Measurements from ENCODE around the gene DNASE1L1. TPM values are rescaled to one million over a fixed set of nuclear protein-coding genes. Genes with fewer than 3 reads are reported as not detected.

The DNASE1L1 gene
- polyA plus RNA-seq, 1 of the 3 experiments (the other 2 are of a cell fraction) = 18.2 TPM

GRCh38 chrX:154412468-154412867, 3.4 kb upstream of the DNASE1L1 start:
- peak; percentile 57 for DNase-seq
- no peaks in the 10 kb centered on the region for H4K20me1 ChIP-seq (ENCODE audit: insufficient read depth)
- no peaks in the 10 kb centered on the region; the same call in 1 of the 2 replicates for H3K27me3 ChIP-seq (ENCODE audit: insufficient read depth)
- H3K4me2 ChIP-seq = peak overlapping the region; percentile 79
- POLR2A ChIA-PET = interaction anchor here (0.8 to 5.0 kb wide), 6 partner anchors 8 to 23 kb away, joined by 3 to 25 read pairs (median 4); partner anchors contain the start of genes ATP6AP1 and RPL10
- H3F3A ChIP-seq (replicated peaks; ENCODE audit: insufficient read depth) = no peaks in the 10 kb centered on the region
- WGBS (ENCODE audit: low lambda C conversion rate) = 20% methylated on average over 3 of the region's 4 CpGs
- peaks cover 21% of the 10 kb centered on the region for H3K79me2 ChIP-seq (ENCODE audit: insufficient read depth)
- CTCF ChIA-PET = interaction anchor here (1.5 kb wide), 1 partner anchor 115 kb away, joined by 4 read pairs; no protein-coding TSS in a partner anchor
- peak overlapping the region; percentile 74; the same call in 1 of the 2 replicates for H3K9ac ChIP-seq
- no peak overlapping the region for H2AFZ ChIP-seq (ENCODE audit: low read depth)
- no peaks in the 10 kb centered on the region for H3K9me3 ChIP-seq
- peak overlapping the region; percentile 57 to 63 for H3K4me3 ChIP-seq (ENCODE audit: low read depth in 2 of 2, low read length in 1 of 2)
- TF ChIP-seq SMC3 (IDR thresholded peaks at IDR 0.05; ENCODE audit: low read depth, low read length) (no peak), MXI1 (IDR thresholded peaks at IDR 0.05; ENCODE audit: low read depth, low read length) (no peak), PBX3 (IDR thresholded peaks at IDR 0.05) (no peak), RAD21 (IDR thresholded peaks at IDR 0.05; ENCODE audit: low read length) (no peak), GABPA (IDR thresholded peaks at IDR 0.05; ENCODE audit: low read depth) (no peak), JUND (IDR thresholded peaks at IDR 0.05) (no peak), TCF12 (IDR thresholded peaks at IDR 0.05) (no peak), USF1 (IDR thresholded peaks at IDR 0.05; ENCODE audit: borderline replicate concordance, low read depth) (no peak), RXRA (IDR thresholded peaks at IDR 0.05; ENCODE audit: borderline replicate concordance, low read depth) (no peak)
- peaks cover 4 to 12% of the 10 kb centered on the region in 2 experiments; a peak in 1 of 4 replicates for H3K4me1 ChIP-seq (ENCODE audit: control insufficient read depth in 1 of 2, insufficient read depth in 2 of 2, low read depth in 1 of 2, low read length in 1 of 2)
- no peaks in the 10 kb centered on the region for H3K36me3 ChIP-seq (replicated peaks in 1 of 2; ENCODE audit: control insufficient read depth in 1 of 2, insufficient read depth in 2 of 2, low read length in 1 of 2)
- H3K9me2 ChIP-seq = no peaks in the 10 kb centered on the region
- H3K27ac ChIP-seq (ENCODE audit: low read depth in 2 of 2, low read length in 1 of 2) = peak overlapping the region; percentile 69 to 70; a peak in 2 of 4 replicates

- no peaks in the 10 kb centered on the region for H3K36me3 ChIP-seq (replicated peaks in 1 of 2; ENCODE audit: control insufficient read depth in 1 of 2, insufficient read depth in 2 of 2, low read length in 1 of 2)
- peak; percentile 81 for DNase-seq
- no peaks in the 10 kb centered on the region for H4K20me1 ChIP-seq (ENCODE audit: insufficient read depth)
- H3K4me2 ChIP-seq = peak overlapping the region; percentile 79
- CTCF ChIA-PET = interaction anchor here (1.5 kb wide), 1 partner anchor 116 kb away, joined by 4 read pairs; no protein-coding TSS in a partner anchor
- WGBS (ENCODE audit: low lambda C conversion rate) = 4% methylated on average over 17 of the region's 29 CpGs
- H3K9me3 ChIP-seq = no peaks in the 10 kb centered on the region
- no peaks in the 10 kb centered on the region for H3K9me2 ChIP-seq
- H3K27ac ChIP-seq (ENCODE audit: low read depth in 2 of 2, low read length in 1 of 2) = peak overlapping the region; percentile 69 to 70; a peak in 3 of 4 replicates
- no peaks in the 10 kb centered on the region; the same call in 1 of the 2 replicates for H3K27me3 ChIP-seq (ENCODE audit: insufficient read depth)
- peak overlapping the region; percentile 74 for H3K9ac ChIP-seq
- H3K79me2 ChIP-seq (ENCODE audit: insufficient read depth) = peaks cover 21% of the 10 kb centered on the region
- 0 out of 2 replicates have a peak overlapping the region, but pooled peaks have one; percentile 24 for H2AFZ ChIP-seq (ENCODE audit: low read depth)
- POLR2A ChIA-PET = interaction anchor here (1.0 to 5.0 kb wide), 5 partner anchors 9 to 24 kb away, joined by 3 to 25 read pairs (median 4); partner anchors contain the start of gene RPL10
- peak overlapping the region; percentile 57 to 63 for H3K4me3 ChIP-seq (ENCODE audit: low read depth in 2 of 2, low read length in 1 of 2)
- H3K4me1 ChIP-seq (ENCODE audit: control insufficient read depth in 1 of 2, insufficient read depth in 2 of 2, low read depth in 1 of 2, low read length in 1 of 2) = peaks cover 4 to 12% of the 10 kb centered on the region in 2 experiments; a peak in 1 of 4 replicates
- H3F3A ChIP-seq (replicated peaks; ENCODE audit: insufficient read depth) = no peaks in the 10 kb centered on the region
- TF ChIP-seq USF1 (IDR thresholded peaks at IDR 0.05; ENCODE audit: borderline replicate concordance, low read depth) (peak; percentile 46; the same call in 1 of the 2 replicates), RAD21 (IDR thresholded peaks at IDR 0.05; ENCODE audit: low read length) (no peak), ZBTB33 (IDR thresholded peaks at IDR 0.05; ENCODE audit: borderline replicate concordance, low read depth) (no peak), EP300 (IDR thresholded peaks at IDR 0.05; ENCODE audit: borderline replicate concordance in 1 of 2, low read depth in 1 of 2, low read length in 1 of 2) (no peak), RFX5 (IDR thresholded peaks at IDR 0.05; ENCODE audit: low read length) (no peak), GATA2 (CRISPR knock-in tag; IDR thresholded peaks at IDR 0.05) (no peak), PBX3 (IDR thresholded peaks at IDR 0.05) (no peak)
- TF ChIP-seq, protein P1, sequence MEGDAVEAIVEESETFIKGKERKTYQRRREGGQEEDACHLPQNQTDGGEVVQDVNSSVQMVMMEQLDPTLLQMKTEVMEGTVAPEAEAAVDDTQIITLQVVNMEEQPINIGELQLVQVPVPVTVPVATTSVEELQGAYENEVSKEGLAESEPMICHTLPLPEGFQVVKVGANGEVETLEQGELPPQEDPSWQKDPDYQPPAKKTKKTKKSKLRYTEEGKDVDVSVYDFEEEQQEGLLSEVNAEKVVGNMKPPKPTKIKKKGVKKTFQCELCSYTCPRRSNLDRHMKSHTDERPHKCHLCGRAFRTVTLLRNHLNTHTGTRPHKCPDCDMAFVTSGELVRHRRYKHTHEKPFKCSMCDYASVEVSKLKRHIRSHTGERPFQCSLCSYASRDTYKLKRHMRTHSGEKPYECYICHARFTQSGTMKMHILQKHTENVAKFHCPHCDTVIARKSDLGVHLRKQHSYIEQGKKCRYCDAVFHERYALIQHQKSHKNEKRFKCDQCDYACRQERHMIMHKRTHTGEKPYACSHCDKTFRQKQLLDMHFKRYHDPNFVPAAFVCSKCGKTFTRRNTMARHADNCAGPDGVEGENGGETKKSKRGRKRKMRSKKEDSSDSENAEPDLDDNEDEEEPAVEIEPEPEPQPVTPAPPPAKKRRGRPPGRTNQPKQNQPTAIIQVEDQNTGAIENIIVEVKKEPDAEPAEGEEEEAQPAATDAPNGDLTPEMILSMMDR (IDR thresholded peaks at IDR 0.05) = no peak
- TF ChIP-seq, protein P2, sequence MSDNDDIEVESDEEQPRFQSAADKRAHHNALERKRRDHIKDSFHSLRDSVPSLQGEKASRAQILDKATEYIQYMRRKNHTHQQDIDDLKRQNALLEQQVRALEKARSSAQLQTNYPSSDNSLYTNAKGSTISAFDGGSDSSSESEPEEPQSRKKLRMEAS (IDR thresholded peaks at IDR 0.05; ENCODE audit: low read depth) = 0 out of 2 replicates have a peak, but pooled peaks have one; percentile 7
Measured at GRCh38 chrX:154411981-154412340, 2.9 kb upstream of the DNASE1L1 start.

Data from SK-N-SH (cell line).